Measurements from ENCODE around the gene LDLRAD3. TPM values are rescaled to one million over a fixed set of nuclear protein-coding genes. Genes with fewer than 3 reads are reported as not detected.
"Not testable (repeated sequence)": the region's sequence is repeated elsewhere in the genome, so short reads cannot be mapped to it uniquely, and the experiment has no call there.

Gene LDLRAD3
- total RNA-seq, 1 donor from 2014 or later, result 35.6 TPM

- peaks cover 8% of the 10 kb centered on the region for H3K4me1 Mint-ChIP-seq
- no peak overlapping the region for H3K4me3 Mint-ChIP-seq
- H3K36me3 Mint-ChIP-seq, result peaks cover 10% of the 10 kb centered on the region
- H3K27ac ChIP-seq, result no peak overlapping the region
- H4K20me1 ChIP-seq (ENCODE audit: low read depth), result no peaks in the 10 kb centered on the region
- no peak for DNase-seq (ENCODE audit: low spot score)
- no peak overlapping the region for H3K4me3 ChIP-seq
- H3K27me3 ChIP-seq, result no peaks in the 10 kb centered on the region
- H3K4me1 ChIP-seq, result peaks cover 3% of the 10 kb centered on the region
- H3K27ac Mint-ChIP-seq, result no peak overlapping the region
- no peaks in the 10 kb centered on the region for H3K36me3 ChIP-seq
- TF ChIP-seq, protein P1, sequence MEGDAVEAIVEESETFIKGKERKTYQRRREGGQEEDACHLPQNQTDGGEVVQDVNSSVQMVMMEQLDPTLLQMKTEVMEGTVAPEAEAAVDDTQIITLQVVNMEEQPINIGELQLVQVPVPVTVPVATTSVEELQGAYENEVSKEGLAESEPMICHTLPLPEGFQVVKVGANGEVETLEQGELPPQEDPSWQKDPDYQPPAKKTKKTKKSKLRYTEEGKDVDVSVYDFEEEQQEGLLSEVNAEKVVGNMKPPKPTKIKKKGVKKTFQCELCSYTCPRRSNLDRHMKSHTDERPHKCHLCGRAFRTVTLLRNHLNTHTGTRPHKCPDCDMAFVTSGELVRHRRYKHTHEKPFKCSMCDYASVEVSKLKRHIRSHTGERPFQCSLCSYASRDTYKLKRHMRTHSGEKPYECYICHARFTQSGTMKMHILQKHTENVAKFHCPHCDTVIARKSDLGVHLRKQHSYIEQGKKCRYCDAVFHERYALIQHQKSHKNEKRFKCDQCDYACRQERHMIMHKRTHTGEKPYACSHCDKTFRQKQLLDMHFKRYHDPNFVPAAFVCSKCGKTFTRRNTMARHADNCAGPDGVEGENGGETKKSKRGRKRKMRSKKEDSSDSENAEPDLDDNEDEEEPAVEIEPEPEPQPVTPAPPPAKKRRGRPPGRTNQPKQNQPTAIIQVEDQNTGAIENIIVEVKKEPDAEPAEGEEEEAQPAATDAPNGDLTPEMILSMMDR (IDR thresholded peaks at IDR 0.05), result no peak
- TF ChIP-seq EZH2phosphoT487 (IDR thresholded peaks at IDR 0.05) (no peak), EZH2 (IDR thresholded peaks at IDR 0.05) (no peak)
- H3K9ac ChIP-seq, result no peak overlapping the region
- H3K9me3 Mint-ChIP-seq, result peaks cover 6% of the 10 kb centered on the region
- no peak overlapping the region for H2AFZ ChIP-seq (replicated peaks)
- H3K4me2 ChIP-seq, result no peak overlapping the region
- H3K79me2 ChIP-seq (ENCODE audit: low read depth), result no peaks in the 10 kb centered on the region
- H3K27me3 Mint-ChIP-seq (ENCODE audit: insufficient read depth, low read depth), result no peaks in the 10 kb centered on the region
- no peaks in the 10 kb centered on the region for H3K9me3 ChIP-seq (ENCODE audit: low read depth)
- no peaks in the 10 kb centered on the region for H3F3A ChIP-seq (ENCODE audit: low read depth)
Observed at GRCh38 chr11:36186340-36187175, 242.7 kb downstream of the LDLRAD3 start.

- Mint-ChIP-seq H3K4me1 (peaks cover 11% of the 10 kb centered on the region), H3K9me3 (peaks cover 6% of the 10 kb centered on the region), H3K27ac (no peak overlapping the region), H3K27me3 (ENCODE audit: insufficient read depth, low read depth) (no peaks in the 10 kb centered on the region), H3K4me3 (no peak overlapping the region), H3K36me3 (peaks cover 9% of the 10 kb centered on the region)
- no peak overlapping the region for H3K27ac ChIP-seq
- TF ChIP-seq EZH2 (IDR thresholded peaks at IDR 0.05) (no peak), EZH2phosphoT487 (IDR thresholded peaks at IDR 0.05) (no peak)
- TF ChIP-seq, protein P1 (IDR thresholded peaks at IDR 0.05), result no peak
- no peaks in the 10 kb centered on the region for H3F3A ChIP-seq (ENCODE audit: low read depth)
- no peaks in the 10 kb centered on the region for H3K9me3 ChIP-seq (ENCODE audit: low read depth)
- no peaks in the 10 kb centered on the region for H3K4me1 ChIP-seq
- no peak overlapping the region for H2AFZ ChIP-seq (replicated peaks)
- H3K79me2 ChIP-seq (ENCODE audit: low read depth), result no peaks in the 10 kb centered on the region
- H3K4me3 ChIP-seq, result no peak overlapping the region
- DNase-seq (ENCODE audit: low spot score), result no peak
- H3K9ac ChIP-seq, result no peak overlapping the region
- no peaks in the 10 kb centered on the region for H4K20me1 ChIP-seq (ENCODE audit: low read depth)
- H3K4me2 ChIP-seq, result no peak overlapping the region
- H3K36me3 ChIP-seq, result no peaks in the 10 kb centered on the region
- H3K27me3 ChIP-seq, result no peaks in the 10 kb centered on the region
Observed at GRCh38 chr11:36187622-36188021, 243.8 kb downstream of the LDLRAD3 start.

GRCh38 chr11:36189735-36190134, 245.9 kb downstream of the LDLRAD3 start:
- H3K4me1 ChIP-seq; H3K27ac ChIP-seq; H3K4me3 ChIP-seq; H3K27me3 ChIP-seq; H4K20me1 ChIP-seq (ENCODE audit: low read depth); DNase-seq (ENCODE audit: low spot score); H3K36me3 Mint-ChIP-seq; H3F3A ChIP-seq (ENCODE audit: low read depth); H3K9ac ChIP-seq; H3K9me3 Mint-ChIP-seq; H3K79me2 ChIP-seq (ENCODE audit: low read depth); H3K4me3 Mint-ChIP-seq; H2AFZ ChIP-seq (replicated peaks); H3K4me2 ChIP-seq; H3K27ac Mint-ChIP-seq; H3K36me3 ChIP-seq; H3K9me3 ChIP-seq (ENCODE audit: low read depth); H3K27me3 Mint-ChIP-seq (ENCODE audit: insufficient read depth, low read depth): not testable (repeated sequence)
- peaks cover 19% of the 10 kb centered on the region for H3K4me1 Mint-ChIP-seq

GRCh38 chr11:36191941-36192340, 248.1 kb downstream of the LDLRAD3 start:
- peaks cover 8% of the 10 kb centered on the region for H3K36me3 Mint-ChIP-seq

More at GRCh38 chr11:36191941-36192340, 248.1 kb downstream of the LDLRAD3 start:
- H3K27ac ChIP-seq, result no peak overlapping the region
- DNase-seq (ENCODE audit: low spot score), result no peak
- peaks cover 23% of the 10 kb centered on the region for H3K4me1 ChIP-seq
- no peaks in the 10 kb centered on the region for H3F3A ChIP-seq (ENCODE audit: low read depth)
- H3K27me3 Mint-ChIP-seq (ENCODE audit: insufficient read depth, low read depth), result no peaks in the 10 kb centered on the region
- no peak overlapping the region for H2AFZ ChIP-seq (replicated peaks)
- no peaks in the 10 kb centered on the region for H4K20me1 ChIP-seq (ENCODE audit: low read depth)
- H3K9me3 Mint-ChIP-seq, result peaks cover 6% of the 10 kb centered on the region
- H3K27ac Mint-ChIP-seq, result no peak overlapping the region
- no peak overlapping the region for H3K4me3 Mint-ChIP-seq
- H3K27me3 ChIP-seq, result no peaks in the 10 kb centered on the region
- H3K4me2 ChIP-seq, result no peak overlapping the region
- TF ChIP-seq EZH2phosphoT487 (IDR thresholded peaks at IDR 0.05), result no peak
- TF ChIP-seq EZH2 (IDR thresholded peaks at IDR 0.05), result no peak
- TF ChIP-seq, protein P1 (IDR thresholded peaks at IDR 0.05), result no peak
- peaks cover 38% of the 10 kb centered on the region for H3K4me1 Mint-ChIP-seq
- no peaks in the 10 kb centered on the region for H3K79me2 ChIP-seq (ENCODE audit: low read depth)
- H3K9ac ChIP-seq, result no peak overlapping the region
- no peaks in the 10 kb centered on the region for H3K36me3 ChIP-seq
- H3K4me3 ChIP-seq, result no peak overlapping the region
- no peaks in the 10 kb centered on the region for H3K9me3 ChIP-seq (ENCODE audit: low read depth)
